IMR-90 (cell line): ENCODE results near the gene FHAD1. TPM values are rescaled to one million over a fixed set of nuclear protein-coding genes. Genes with fewer than 3 reads are reported as not detected.
A peak's percentile ranks its signal among the peaks of the same experiment; 100 is the strongest.

Experiments used
- ATAC-seq: fragments of 200-7000 bp; cut with Tn5 transposase; 2 replicates; pipeline ENCODE4 v1.9.1; 2020; ENCODE audit warnings: low read depth, mild to moderate bottlenecking, moderate library complexity
- BruUV-seq: library from RNA; stranded (reverse); fragments of 400-500 nt; replicated peaks from 2 replicates; lab custom pipeline; 2021; lab: Mats Ljungman, UMichigan
- CTCF ChIA-PET: fragments of 300-600 bp; formaldehyde crosslinking; extraction: SDS; loops from one replicate; lab custom pipeline; 2021; ENCODE audit warnings: antibody characterized with exemption; lab: Yijun Ruan, JAX
- POLR2A ChIA-PET: fragments of 300-600 bp; sonication (Branson Sonifier 250); formaldehyde crosslinking; loops from one replicate; lab custom pipeline; 2022; ENCODE audit warnings: antibody characterized with exemption; ENCODE audit not compliant: unreplicated experiment; lab: Charles Lee
- DNase-seq: peaks from one replicate; pipeline ENCODE4 v3.0.0; 2013
- H2AFZ ChIP-seq: replicated peaks from 2 replicates; pipeline ENCODE3; 2013; ENCODE audit warnings: low read length, mild to moderate bottlenecking; ENCODE audit not compliant: poor library complexity
- H2AK5ac ChIP-seq: 2 replicates; pipeline ENCODE4 v1.6.1; 2013; ENCODE audit warnings: low read depth, low read length, inconsistent platforms
- H2AK9ac ChIP-seq: replicated peaks from 2 replicates; pipeline ENCODE3; 2013; ENCODE audit warnings: mild to moderate bottlenecking, low read depth, low read length, moderate library complexity; ENCODE audit not compliant: poor library complexity
- H2BK120ac ChIP-seq: 2 replicates; pipeline ENCODE4 v1.6.1; 2013; ENCODE audit warnings: low read depth, low read length, inconsistent platforms
- H2BK15ac ChIP-seq: 3 replicates; pipeline ENCODE4 v1.6.1; 2013; ENCODE audit warnings: low read depth, low read length, inconsistent platforms
- H2BK20ac ChIP-seq: 2 replicates; pipeline ENCODE4 v1.6.1; 2013; ENCODE audit warnings: low read depth, mild to moderate bottlenecking, inconsistent platforms, low read length, moderate library complexity
- H2BK5ac ChIP-seq: 2 replicates; pipeline ENCODE4 v1.6.1; 2013; ENCODE audit warnings: mild to moderate bottlenecking, low read depth, low read length, inconsistent platforms; ENCODE audit not compliant: poor library complexity, severe bottlenecking
- H3K14ac ChIP-seq: replicated peaks from 2 replicates; pipeline ENCODE4 v1.6.1; 2013; ENCODE audit warnings: low read depth, low read length, inconsistent platforms
- H3K18ac ChIP-seq: 2 replicates; pipeline ENCODE4 v1.6.1; 2013; ENCODE audit warnings: low read depth, low read length, control low read depth
- H3K23ac ChIP-seq: 2 replicates; pipeline ENCODE4 v1.6.1; 2013; ENCODE audit warnings: low read depth, low read length, inconsistent platforms
- H3K27ac ChIP-seq: 2 replicates; pipeline ENCODE4 v1.5.1; 2013; ENCODE audit warnings: mild to moderate bottlenecking, control low read depth, low read length; ENCODE audit not compliant: insufficient read depth
- H3K27me3 ChIP-seq: 2 replicates; pipeline ENCODE4 v1.6.1; 2013; ENCODE audit warnings: low read length; ENCODE audit not compliant: control insufficient read depth, insufficient read depth
- H3K36me3 ChIP-seq: 2 replicates; pipeline ENCODE4 v1.6.1; 2013; ENCODE audit warnings: low read length, mixed read lengths; ENCODE audit not compliant: control insufficient read depth, insufficient read depth
- H3K4ac ChIP-seq: 2 replicates; pipeline ENCODE4 v1.6.1; 2013; ENCODE audit warnings: low read depth, low read length, inconsistent platforms
- H3K4me1 ChIP-seq: 2 replicates; pipeline ENCODE4 v1.6.1; 2013; ENCODE audit warnings: low read length, mixed read lengths; ENCODE audit not compliant: control insufficient read depth, insufficient read depth
- H3K4me2 ChIP-seq: 2 replicates; pipeline ENCODE4 v1.6.1; 2013; ENCODE audit warnings: low read depth, mild to moderate bottlenecking, control low read depth, low read length, moderate library complexity
- H3K4me3 ChIP-seq: 2 replicates; pipeline ENCODE4 v1.5.1; 2013; ENCODE audit warnings: low read depth, mild to moderate bottlenecking, control low read depth, low read length, moderate library complexity; ENCODE audit not compliant: insufficient read depth
- H3K56ac ChIP-seq: 2 replicates; pipeline ENCODE4 v1.6.1; 2013; ENCODE audit warnings: low read length, inconsistent platforms; ENCODE audit not compliant: insufficient read depth; ENCODE audit errors: extremely low read depth
- H3K79me1 ChIP-seq, 2 experiments: 2 replicates each; pipeline ENCODE4 v1.6.1; 2013; ENCODE audit warnings: low read length in 2 of 2, inconsistent platforms in 1 of 2, low read depth in 1 of 2
- H3K9ac ChIP-seq: 2 replicates; pipeline ENCODE4 v1.6.1; 2013; ENCODE audit warnings: low read depth, low read length, control low read depth
- H3K9me1 ChIP-seq: 2 replicates; pipeline ENCODE4 v1.6.1; 2013; ENCODE audit warnings: low read length, inconsistent platforms; ENCODE audit not compliant: insufficient read depth
- H3K9me3 ChIP-seq: 2 replicates; pipeline ENCODE4 v1.6.1; 2013; ENCODE audit warnings: low read length; ENCODE audit not compliant: control insufficient read depth, insufficient read depth
- H4K20me1 ChIP-seq: 2 replicates; pipeline ENCODE4 v1.6.1; 2013; ENCODE audit warnings: low read length, inconsistent platforms; ENCODE audit not compliant: insufficient read depth
- H4K5ac ChIP-seq: 2 replicates; pipeline ENCODE4 v1.6.1; 2013; ENCODE audit warnings: mild to moderate bottlenecking, low read depth, low read length, control low read depth
- H4K8ac ChIP-seq, 2 experiments: 2 replicates each; pipeline ENCODE4 v1.6.1; 2013; ENCODE audit warnings: low read depth in 2 of 2, low read length in 2 of 2, control low read depth in 1 of 2, inconsistent platforms in 1 of 2
- H4K91ac ChIP-seq: 2 replicates; pipeline ENCODE4 v1.6.1; 2013; ENCODE audit warnings: low read depth, low read length, inconsistent platforms; ENCODE audit not compliant: insufficient read depth
- BHLHE40 ChIP-seq: fragments of 150-350 bp; IDR thresholded peaks from 2 replicates; pipeline ENCODE4 v1.6.1; 2016; ENCODE audit warnings: mild to moderate bottlenecking, low read depth, low read length
- CEBPB ChIP-seq: IDR thresholded peaks from 2 replicates; pipeline ENCODE4 v1.6.1; 2012; ENCODE audit warnings: low read depth, low read length, improper control_type of control experiment
- CHD1 ChIP-seq: IDR thresholded peaks from 2 replicates; pipeline ENCODE4 v1.6.1; 2012; ENCODE audit warnings: low read depth, low read length, improper control_type of control experiment
- FOS ChIP-seq: fragments of 150-350 bp; IDR thresholded peaks from 2 replicates; pipeline ENCODE4 v1.6.1; 2016; ENCODE audit warnings: low read depth, low read length
- MAFK ChIP-seq: IDR thresholded peaks from 2 replicates; pipeline ENCODE4 v1.6.1; 2012; ENCODE audit warnings: low read depth, low read length, improper control_type of control experiment
- MAZ ChIP-seq: IDR thresholded peaks from 2 replicates; pipeline ENCODE4 v1.6.1; 2012; ENCODE audit warnings: low read depth, mild to moderate bottlenecking, low read length, improper control_type of control experiment, moderate library complexity, borderline replicate concordance
- MXI1 ChIP-seq: IDR thresholded peaks from 2 replicates; pipeline ENCODE4 v1.6.1; 2012; ENCODE audit warnings: low read depth, mild to moderate bottlenecking, low read length, moderate library complexity, borderline replicate concordance
- NFE2L2 ChIP-seq: fragments of 150-350 bp; IDR thresholded peaks from 2 replicates; pipeline ENCODE4 v1.6.1; 2016; ENCODE audit warnings: low read depth, mild to moderate bottlenecking, low read length
- POLR2A ChIP-seq: IDR thresholded peaks from 2 replicates; pipeline ENCODE4 v1.6.1; 2012; ENCODE audit warnings: mild to moderate bottlenecking, low read depth, low read length
- RCOR1 ChIP-seq: IDR thresholded peaks from 2 replicates; pipeline ENCODE4 v1.6.1; 2012; ENCODE audit warnings: mild to moderate bottlenecking, low read length, improper control_type of control experiment; ENCODE audit not compliant: insufficient replicate concordance
- RFX5 ChIP-seq: IDR thresholded peaks from 2 replicates; pipeline ENCODE4 v1.8.0; 2012; ENCODE audit warnings: low read depth, mild to moderate bottlenecking, low read length, moderate library complexity
- SMC3 ChIP-seq: fragments of 150-350 bp; IDR thresholded peaks from 2 replicates; pipeline ENCODE4 v1.6.1; 2016; ENCODE audit warnings: low read depth, mild to moderate bottlenecking, antibody characterized with exemption, low read length, moderate library complexity
- WGBS, 2 experiments: methylation state at CpG; one replicate each; pipeline versions ENCODE4 v1.1.5 to v1.1.7; 2013; ENCODE audit warnings: missing lambda C conversion rate in 2 of 2; ENCODE audit not compliant: insufficient read length in 1 of 2; ENCODE audit errors: extremely low coverage in 2 of 2; 5-methylcytosine and 5-hydroxymethylcytosine counted together
- dilution Hi-C: fragments of 300-500 bp; cut with HindIII; formaldehyde crosslinking; loops from one replicate; pipeline ENCODE4 v1.14.3; 2018; ENCODE audit warnings: low sequenced_read_pairs; ENCODE audit not compliant: unreplicated experiment
- in situ Hi-C: fragments of 300-500 bp; cut with MboI; formaldehyde crosslinking; loops from 3 replicates; pipeline ENCODE4 v1.14.3; 2019; ENCODE audit warnings: low sequenced_read_pairs, inconsistent platforms, mixed read lengths
- intact Hi-C: fragments of 100-400 bp; cut with micrococcal nuclease; formaldehyde crosslinking; loops from 2 replicates; pipeline ENCODE4 v1.10.0; 2022
- polyA plus RNA-seq, 3 experiments: library from polyadenylated mRNA; depleted of rRNA; stranded (reverse); fragments of >200 nt; gene quantifications; 2 replicates each; pipeline ENCODE4 v1.2.3, GENCODE V29; 2012; ENCODE audit warnings: low replicate concordance in 1 of 3
- total RNA-seq: library from RNA; depleted of rRNA; stranded (reverse); fragments of >200 nt; gene quantifications from 2 replicates; pipeline ENCODE4 v1.2.3, GENCODE V29; 2012
- TF ChIP-seq, protein P1 (sequence below): fragments of 150-350 bp; IDR thresholded peaks from 2 replicates; pipeline ENCODE4 v1.6.1; 2017; ENCODE audit warnings: mild to moderate bottlenecking, antibody characterized with exemption, low read length, low read depth
- TF ChIP-seq, protein P2 (sequence below): fragments of 150-350 bp; IDR thresholded peaks from 2 replicates; pipeline ENCODE4 v1.6.1; 2016; ENCODE audit warnings: low read depth, mild to moderate bottlenecking, low read length, moderate library complexity, borderline replicate concordance

Gene FHAD1
- total and polyA plus RNA-seq, 2 of the 4 experiments (the other 2 are of a cell fraction) = not detected

DNA sequence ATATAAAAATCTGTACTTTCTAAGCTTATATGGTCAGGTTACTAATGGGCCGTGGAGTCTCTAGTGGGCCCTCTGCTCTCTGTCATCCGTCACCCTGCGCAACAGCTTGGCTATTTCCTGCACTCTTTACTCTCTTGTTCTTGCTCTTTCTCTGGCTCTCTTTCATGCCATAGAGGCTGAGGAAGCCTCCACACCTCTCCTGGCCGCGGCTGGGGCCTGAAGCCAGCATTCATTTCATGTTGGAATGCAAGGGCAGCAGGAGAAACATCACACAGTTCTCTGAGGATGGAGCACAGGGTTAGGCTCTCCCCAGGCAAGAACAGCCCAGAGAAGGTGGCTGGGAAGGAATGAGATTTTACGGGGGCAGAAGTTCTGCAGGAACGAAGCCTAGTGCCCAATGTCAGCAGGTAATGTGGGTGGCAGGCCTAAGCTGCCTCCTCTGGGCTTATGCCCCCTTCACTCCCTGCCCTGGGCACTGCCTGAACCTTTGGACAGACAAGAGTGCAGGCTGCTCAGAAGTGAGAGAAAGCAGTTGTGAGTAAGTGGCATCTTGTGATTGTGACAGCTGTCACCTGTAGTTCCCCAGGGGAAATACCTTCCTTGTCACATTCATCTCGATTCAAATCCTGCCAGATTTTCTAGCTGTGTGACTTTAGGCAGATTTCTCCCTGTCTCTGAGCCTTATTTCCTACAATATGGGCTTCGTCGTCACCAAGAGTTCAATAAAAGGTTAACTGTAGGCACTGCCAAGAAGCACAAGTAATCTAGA, 3.6 kb upstream of the FHAD1 start:
- POLR2A ChIA-PET = no interaction called here
- dilution Hi-C loops = no loop called here

More for the DNA sequence above, 3.6 kb upstream of the FHAD1 start:
- Histone ChIP-seq H3K4me1 (peaks cover 7% of the 10 kb centered on the region; the same call in 1 of the 2 replicates), H3K56ac (no peak overlapping the region), H3K9me3 (no peaks in the 10 kb centered on the region), H2BK15ac (no peak overlapping the region), H3K27me3 (peaks cover 7% of the 10 kb centered on the region), H3K4ac (0 out of 2 replicates have a peak overlapping the region, but pooled peaks have one; percentile 20), H3K36me3 (no peaks in the 10 kb centered on the region), H4K8ac (no peak overlapping the region), H3K14ac (no peak overlapping the region; the same call in 1 of the 2 replicates), H2AFZ (peak overlapping the region; percentile 33), H2BK120ac (no peak overlapping the region), H4K5ac (no peak overlapping the region), H3K4me2 (no peak overlapping the region), H3K18ac (no peak overlapping the region; the same call in 1 of the 2 replicates), H3K23ac (no peak overlapping the region), H3K4me3 (no peak overlapping the region), H2BK20ac (no peak overlapping the region), H2AK9ac (peak overlapping the region; percentile 57), H4K20me1 (no peaks in the 10 kb centered on the region), H2BK5ac (no peak overlapping the region), H2AK5ac (no peak overlapping the region), H3K27ac (no peak overlapping the region), H3K9ac (no peak overlapping the region), H3K9me1 (no peaks in the 10 kb centered on the region), H3K79me1 (no peaks in the 10 kb centered on the region), H4K91ac (no peak overlapping the region)
- in situ Hi-C loops = no loop called here
- ATAC-seq (peak; percentile 31), DNase-seq (peak; percentile 14)
- 52% methylated on average over 5 of the region's 10 CpGs; no CpG with 5 or more reads in 1 of the 2 experiments for WGBS, 2 experiments
- intact Hi-C loops = no loop called here
- no TSS peak for BruUV-seq
- TF ChIP-seq, protein P1, sequence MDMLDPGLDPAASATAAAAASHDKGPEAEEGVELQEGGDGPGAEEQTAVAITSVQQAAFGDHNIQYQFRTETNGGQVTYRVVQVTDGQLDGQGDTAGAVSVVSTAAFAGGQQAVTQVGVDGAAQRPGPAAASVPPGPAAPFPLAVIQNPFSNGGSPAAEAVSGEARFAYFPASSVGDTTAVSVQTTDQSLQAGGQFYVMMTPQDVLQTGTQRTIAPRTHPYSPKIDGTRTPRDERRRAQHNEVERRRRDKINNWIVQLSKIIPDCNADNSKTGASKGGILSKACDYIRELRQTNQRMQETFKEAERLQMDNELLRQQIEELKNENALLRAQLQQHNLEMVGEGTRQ = no peak
- no peak for TF ChIP-seq MXI1
- no peak for TF ChIP-seq POLR2A
- no peak for TF ChIP-seq MAZ
- no peak for TF ChIP-seq RCOR1
- TF ChIP-seq MAFK = no peak
- TF ChIP-seq CHD1 = no peak
- TF ChIP-seq, protein P2, sequence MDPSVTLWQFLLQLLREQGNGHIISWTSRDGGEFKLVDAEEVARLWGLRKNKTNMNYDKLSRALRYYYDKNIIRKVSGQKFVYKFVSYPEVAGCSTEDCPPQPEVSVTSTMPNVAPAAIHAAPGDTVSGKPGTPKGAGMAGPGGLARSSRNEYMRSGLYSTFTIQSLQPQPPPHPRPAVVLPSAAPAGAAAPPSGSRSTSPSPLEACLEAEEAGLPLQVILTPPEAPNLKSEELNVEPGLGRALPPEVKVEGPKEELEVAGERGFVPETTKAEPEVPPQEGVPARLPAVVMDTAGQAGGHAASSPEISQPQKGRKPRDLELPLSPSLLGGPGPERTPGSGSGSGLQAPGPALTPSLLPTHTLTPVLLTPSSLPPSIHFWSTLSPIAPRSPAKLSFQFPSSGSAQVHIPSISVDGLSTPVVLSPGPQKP = no peak
- TF ChIP-seq FOS = no peak
- TF ChIP-seq SMC3 = no peak
- no peak for TF ChIP-seq NFE2L2
- TF ChIP-seq RFX5 = no peak
- TF ChIP-seq CEBPB = no peak
- TF ChIP-seq BHLHE40 = no peak
- CTCF ChIA-PET = no interaction called here
